ENCODE data around the gene CXXC4. TPM values are rescaled to one million over a fixed set of nuclear protein-coding genes. Genes with fewer than 3 reads are reported as not detected.

Gene CXXC4
- total and polyA plus RNA-seq, 7 donors = 0.45 to 4.3 (median 2.2) TPM

- peak overlapping the region; percentile 7 to 30 (median 26) for H3K4me3 ChIP-seq
- H3K36me3 ChIP-seq = no peaks in the 10 kb centered on the region
- intact Hi-C loops (cut with DNase I) = no loop called here
- 12 to 48% methylated on average over 7 of the region's 7 CpGs for WGBS, 2 donors
- no peak for TF ChIP-seq EP300 (IDR thresholded peaks at IDR 0.05)
- no peak for TF ChIP-seq CTCF (IDR thresholded peaks at IDR 0.05)
- no peak for TF ChIP-seq POLR2A (IDR thresholded peaks at IDR 0.05)
- no peak for TF ChIP-seq POLR2AphosphoS5 (IDR thresholded peaks at IDR 0.05)
- H3K4me1 ChIP-seq = no peaks in the 10 kb centered on the region
- no peaks in the 10 kb centered on the region for H3K9me3 ChIP-seq
- no peak overlapping the region for H3K27ac ChIP-seq
- DNase-seq = no peak
- no peaks in the 10 kb centered on the region for H3K27me3 ChIP-seq
Measured at GRCh38 chr4:104424475-104424941, 70.2 kb downstream of the CXXC4 start.

- no peaks in the 10 kb centered on the region for H3K36me3 ChIP-seq
- intact Hi-C loops (cut with DNase I) = no loop called here
- H3K4me1 ChIP-seq = no peaks in the 10 kb centered on the region
- TF ChIP-seq EP300 (IDR thresholded peaks at IDR 0.05) = no peak
- H3K27ac ChIP-seq = no peak overlapping the region
- no peak for DNase-seq
- H3K9me3 ChIP-seq = no peaks in the 10 kb centered on the region
- 65 to 88% methylated on average over 2 of the region's 2 CpGs for WGBS, 2 donors
- no peaks in the 10 kb centered on the region for H3K27me3 ChIP-seq
- no peak overlapping the region for H3K4me3 ChIP-seq
Measured at GRCh38 chr4:104421566-104421965, 73.1 kb downstream of the CXXC4 start.

GRCh38 chr4:104420766-104421165, 73.9 kb downstream of the CXXC4 start:
- H3K27ac ChIP-seq = no peak overlapping the region
- WGBS, 2 donors = 50 to 73% methylated on average over 5 of the region's 5 CpGs
- no peaks in the 10 kb centered on the region for H3K27me3 ChIP-seq
- no peak overlapping the region for H3K4me3 ChIP-seq
- intact Hi-C loops (cut with DNase I) = no loop called here
- TF ChIP-seq POLR2AphosphoS5 (IDR thresholded peaks at IDR 0.05) = no peak
- TF ChIP-seq CTCF (IDR thresholded peaks at IDR 0.05) = no peak
- TF ChIP-seq POLR2A (IDR thresholded peaks at IDR 0.05) = no peak
- TF ChIP-seq EP300 (IDR thresholded peaks at IDR 0.05) = no peak
- no peak for DNase-seq
- no peaks in the 10 kb centered on the region for H3K9me3 ChIP-seq
- no peaks in the 10 kb centered on the region for H3K36me3 ChIP-seq
- H3K4me1 ChIP-seq = no peaks in the 10 kb centered on the region
